GM23338 (cell line): ENCODE results near the gene CHMP4B. TPM values are rescaled to one million over a fixed set of nuclear protein-coding genes. Genes with fewer than 3 reads are reported as not detected.
A peak's percentile ranks its signal among the peaks of the same experiment; 100 is the strongest.
"Not testable (repeated sequence)": the region's sequence is repeated elsewhere in the genome, so short reads cannot be mapped to it uniquely, and the experiment has no call there.

ENCODE experiments used
- ATAC-seq: fragments of 200-7000 bp; cut with Tn5 transposase; 3 replicates; pipeline ENCODE4 v1.9.1; 2020
- DNase-seq: peaks from one replicate; pipeline ENCODE4 v3.0.0-alpha.2; 2015; ENCODE audit warnings: low spot score
- H2AFZ ChIP-seq: fragments of 200-600 bp; sonication (generic); 2 replicates; pipeline ENCODE4 v1.8.0; 2016; ENCODE audit warnings: antibody characterized with exemption, mild to moderate bottlenecking, moderate library complexity
- H3F3A ChIP-seq: fragments of 200-600 bp; sonication (generic); replicated peaks from 2 replicates; pipeline ENCODE4 v1.8.0; 2017; ENCODE audit warnings: antibody characterized with exemption, mixed run types, low read depth
- H3K27ac ChIP-seq: fragments of 200-600 bp; sonication (generic); 2 replicates; pipeline ENCODE4 v1.6.1; 2016; ENCODE audit warnings: low read depth
- H3K27me3 ChIP-seq: fragments of 200-600 bp; sonication (generic); 2 replicates; pipeline ENCODE4 v1.8.0; 2016; ENCODE audit warnings: mild to moderate bottlenecking, mixed run types, moderate library complexity; ENCODE audit not compliant: insufficient read depth
- H3K36me3 ChIP-seq: fragments of 200-600 bp; sonication (generic); 2 replicates; pipeline ENCODE4 v1.8.0; 2016; ENCODE audit warnings: mild to moderate bottlenecking; ENCODE audit not compliant: insufficient read depth
- H3K4me1 ChIP-seq: fragments of 200-600 bp; sonication (generic); 2 replicates; pipeline ENCODE4 v1.8.0; 2016; ENCODE audit warnings: mild to moderate bottlenecking, moderate library complexity; ENCODE audit not compliant: insufficient read depth
- H3K4me2 ChIP-seq: fragments of 200-600 bp; sonication (generic); 2 replicates; pipeline ENCODE4 v1.7.1; 2017; ENCODE audit warnings: mixed run types
- H3K4me3 ChIP-seq: fragments of 200-600 bp; sonication (generic); 2 replicates; pipeline ENCODE4 v1.6.1; 2016; ENCODE audit warnings: mixed run types
- H3K79me2 ChIP-seq: fragments of 200-600 bp; sonication (generic); replicated peaks from 2 replicates; pipeline ENCODE4 v1.8.0; 2017; ENCODE audit warnings: mild to moderate bottlenecking; ENCODE audit not compliant: insufficient read depth
- H3K9me2 ChIP-seq: fragments of 200-600 bp; sonication (generic); 2 replicates; pipeline ENCODE4 v1.8.0; 2017; ENCODE audit not compliant: insufficient read depth
- H4K20me1 ChIP-seq: fragments of 200-600 bp; sonication (generic); replicated peaks from 2 replicates; pipeline ENCODE4 v1.8.0; 2017; ENCODE audit warnings: mild to moderate bottlenecking; ENCODE audit not compliant: insufficient read depth
- H3K27ac Mint-ChIP-seq: 2 replicates; pipeline ENCODE4 v1.8.0; 2020; ENCODE audit warnings: inconsistent platforms, mild to moderate bottlenecking, moderate library complexity, mixed read lengths
- H3K27me3 Mint-ChIP-seq: 3 replicates; pipeline ENCODE4 v1.8.0; 2022; ENCODE audit warnings: low read depth, mild to moderate bottlenecking, moderate library complexity, mixed read lengths, inconsistent platforms; ENCODE audit not compliant: insufficient read depth, poor library complexity
- H3K36me3 Mint-ChIP-seq: 3 replicates; pipeline ENCODE4 v1.8.0; 2021; ENCODE audit warnings: low read depth, mild to moderate bottlenecking, inconsistent platforms, moderate library complexity, mixed read lengths
- H3K4me1 Mint-ChIP-seq: 3 replicates; pipeline ENCODE4 v1.8.0; 2020; ENCODE audit warnings: mild to moderate bottlenecking, inconsistent platforms, mixed read lengths
- H3K4me3 Mint-ChIP-seq: 3 replicates; pipeline ENCODE4 v1.8.0; 2021; ENCODE audit warnings: moderate library complexity, mild to moderate bottlenecking, inconsistent platforms, mixed read lengths
- H3K9me3 Mint-ChIP-seq: 3 replicates; pipeline ENCODE4 v1.8.0; 2020; ENCODE audit warnings: moderate library complexity, mild to moderate bottlenecking, inconsistent platforms, mixed read lengths
- ETS1 ChIP-seq: IDR thresholded peaks from 2 replicates; pipeline ENCODE4 v1.6.1; 2016; ENCODE audit warnings: antibody characterized with exemption
- EZH2 ChIP-seq: fragments of 200-600 bp; sonication (generic); IDR thresholded peaks from one replicate; pipeline ENCODE4 v1.8.0; 2017; ENCODE audit warnings: antibody characterized with exemption, mild to moderate bottlenecking, low read depth; ENCODE audit not compliant: unreplicated experiment
- JUNB ChIP-seq: IDR thresholded peaks from one replicate; pipeline ENCODE4 v1.6.1; 2016; ENCODE audit warnings: antibody characterized with exemption; ENCODE audit not compliant: unreplicated experiment
- NANOG ChIP-seq: IDR thresholded peaks from 2 replicates; pipeline ENCODE4 v1.6.1; 2016; ENCODE audit warnings: antibody characterized with exemption, borderline replicate concordance
- REST ChIP-seq: IDR thresholded peaks from one replicate; pipeline ENCODE4 v1.6.1; 2018; ENCODE audit warnings: antibody characterized with exemption; ENCODE audit not compliant: unreplicated experiment
- polyA plus RNA-seq: library from polyadenylated mRNA; unstranded; fragments of >200 nt; fragmentation: Nextera tagmentation; extraction: Ambion mirVana; gene quantifications from 2 replicates; pipeline ENCODE4 v1.2.1, GENCODE V29; 2016
- total RNA-seq: library from RNA; depleted of rRNA; stranded (reverse); fragments of >200 nt; shearing (Covaris generic); gene quantifications from 2 replicates; pipeline ENCODE4 v1.2.3, GENCODE V29; 2014
- TF ChIP-seq, protein P1 (sequence below), 2 experiments: fragments of 200-600 bp in 1 of 2; sonication (generic) in 1 of 2; conservative IDR thresholded peaks; 2 replicates each; pipeline versions ENCODE4 v1.5.1 to v1.6.1; 2016 to 2017; ENCODE audit warnings: antibody characterized with exemption in 2 of 2, low read depth in 2 of 2, mild to moderate bottlenecking in 2 of 2, moderate library complexity in 1 of 2

The CHMP4B gene
- total and polyA plus RNA-seq, 2 experiments from 2014 or later = 14.5 to 49.3 TPM

DNA sequence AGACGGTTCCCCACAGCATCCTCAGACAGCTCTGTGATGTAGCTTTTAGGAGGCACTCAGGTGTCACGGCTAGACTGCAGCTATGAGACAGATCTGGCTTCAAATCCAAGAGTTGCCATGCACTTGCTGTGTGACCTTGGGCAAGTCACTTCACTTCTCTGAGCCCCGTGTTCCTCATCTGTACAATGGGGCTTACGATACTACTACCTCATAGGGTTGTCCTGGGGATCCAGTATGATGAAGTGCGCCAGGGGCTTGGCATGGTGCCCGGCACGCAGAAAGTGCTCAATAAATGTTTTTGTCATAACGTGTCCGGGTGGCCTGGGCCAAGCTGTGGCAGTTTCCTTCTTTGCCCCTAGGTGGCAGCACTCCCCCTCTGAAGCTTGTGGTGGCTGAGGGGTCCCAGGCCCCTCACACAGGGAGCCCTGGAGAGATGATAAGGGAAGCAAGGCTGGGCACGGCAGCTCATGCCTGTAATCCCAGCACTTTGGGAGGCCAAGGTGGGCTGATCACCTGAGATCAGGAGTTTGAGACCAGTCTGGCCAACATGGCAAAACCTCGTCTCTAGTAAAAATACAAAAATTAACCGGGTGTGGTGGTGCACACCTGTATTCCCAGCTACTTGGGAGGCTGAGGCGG is 19.1 kb upstream of the CHMP4B start:
- Mint-ChIP-seq H3K4me1 (peaks cover 10% of the 10 kb centered on the region), H3K9me3 (no peaks in the 10 kb centered on the region; the same call in 1 of the 3 replicates), H3K27me3 (peaks cover 6% of the 10 kb centered on the region), H3K27ac (no peak overlapping the region), H3K36me3 (no peaks in the 10 kb centered on the region), H3K4me3 (no peak overlapping the region)
- ATAC-seq (peak; percentile 89), DNase-seq (peak; percentile 70)
- H3K9me2 ChIP-seq = no peaks in the 10 kb centered on the region
- no peak overlapping the region for H3K4me2 ChIP-seq
- H3K79me2 ChIP-seq = no peaks in the 10 kb centered on the region
- H3K4me3 ChIP-seq = no peak overlapping the region
- no peaks in the 10 kb centered on the region for H3F3A ChIP-seq
- no peak overlapping the region for H2AFZ ChIP-seq
- no peaks in the 10 kb centered on the region for H3K4me1 ChIP-seq
- no peaks in the 10 kb centered on the region for H3K36me3 ChIP-seq
- no peak for TF ChIP-seq NANOG
- TF ChIP-seq, protein P1, sequence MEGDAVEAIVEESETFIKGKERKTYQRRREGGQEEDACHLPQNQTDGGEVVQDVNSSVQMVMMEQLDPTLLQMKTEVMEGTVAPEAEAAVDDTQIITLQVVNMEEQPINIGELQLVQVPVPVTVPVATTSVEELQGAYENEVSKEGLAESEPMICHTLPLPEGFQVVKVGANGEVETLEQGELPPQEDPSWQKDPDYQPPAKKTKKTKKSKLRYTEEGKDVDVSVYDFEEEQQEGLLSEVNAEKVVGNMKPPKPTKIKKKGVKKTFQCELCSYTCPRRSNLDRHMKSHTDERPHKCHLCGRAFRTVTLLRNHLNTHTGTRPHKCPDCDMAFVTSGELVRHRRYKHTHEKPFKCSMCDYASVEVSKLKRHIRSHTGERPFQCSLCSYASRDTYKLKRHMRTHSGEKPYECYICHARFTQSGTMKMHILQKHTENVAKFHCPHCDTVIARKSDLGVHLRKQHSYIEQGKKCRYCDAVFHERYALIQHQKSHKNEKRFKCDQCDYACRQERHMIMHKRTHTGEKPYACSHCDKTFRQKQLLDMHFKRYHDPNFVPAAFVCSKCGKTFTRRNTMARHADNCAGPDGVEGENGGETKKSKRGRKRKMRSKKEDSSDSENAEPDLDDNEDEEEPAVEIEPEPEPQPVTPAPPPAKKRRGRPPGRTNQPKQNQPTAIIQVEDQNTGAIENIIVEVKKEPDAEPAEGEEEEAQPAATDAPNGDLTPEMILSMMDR (conservative IDR thresholded peaks at IDR 0.05; ENCODE audit: low read depth in 2 of 2) = peak; percentile 92 to 96
- no peaks in the 10 kb centered on the region for H4K20me1 ChIP-seq
- no peak overlapping the region for H3K27ac ChIP-seq
- H3K27me3 ChIP-seq = no peaks in the 10 kb centered on the region

DNA sequence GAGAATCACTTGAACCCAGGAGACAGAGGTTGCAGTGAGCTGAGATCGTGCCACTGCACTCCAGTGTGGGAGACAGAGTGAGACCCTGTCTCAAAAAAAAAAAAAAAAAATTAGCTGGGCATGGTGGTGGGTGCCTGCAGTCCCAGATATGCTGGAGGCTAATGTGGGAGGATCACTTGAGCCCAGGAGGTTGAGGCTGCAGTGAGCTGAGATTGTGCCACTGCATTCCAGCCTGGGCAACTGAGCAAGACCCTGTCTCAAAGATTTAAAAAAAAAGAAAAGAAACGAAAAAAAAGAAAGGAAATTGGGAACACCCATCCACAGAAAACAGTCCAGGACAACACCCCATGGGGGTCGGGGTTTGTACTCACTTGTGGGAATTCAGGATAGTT is 18.6 kb upstream of the CHMP4B start:
- not testable (repeated sequence) for H3K4me2 ChIP-seq, H3K9me2 ChIP-seq, H3K27me3 Mint-ChIP-seq, H2AFZ ChIP-seq, DNase-seq, H4K20me1 ChIP-seq, H3K36me3 Mint-ChIP-seq, H3K27ac ChIP-seq, H3F3A ChIP-seq, H3K4me1 ChIP-seq, H3K36me3 ChIP-seq, H3K9me3 Mint-ChIP-seq, H3K4me3 Mint-ChIP-seq, H3K4me3 ChIP-seq, ATAC-seq, H3K27ac Mint-ChIP-seq, H3K79me2 ChIP-seq, H3K27me3 ChIP-seq
- peaks cover 12% of the 10 kb centered on the region for H3K4me1 Mint-ChIP-seq

DNA sequence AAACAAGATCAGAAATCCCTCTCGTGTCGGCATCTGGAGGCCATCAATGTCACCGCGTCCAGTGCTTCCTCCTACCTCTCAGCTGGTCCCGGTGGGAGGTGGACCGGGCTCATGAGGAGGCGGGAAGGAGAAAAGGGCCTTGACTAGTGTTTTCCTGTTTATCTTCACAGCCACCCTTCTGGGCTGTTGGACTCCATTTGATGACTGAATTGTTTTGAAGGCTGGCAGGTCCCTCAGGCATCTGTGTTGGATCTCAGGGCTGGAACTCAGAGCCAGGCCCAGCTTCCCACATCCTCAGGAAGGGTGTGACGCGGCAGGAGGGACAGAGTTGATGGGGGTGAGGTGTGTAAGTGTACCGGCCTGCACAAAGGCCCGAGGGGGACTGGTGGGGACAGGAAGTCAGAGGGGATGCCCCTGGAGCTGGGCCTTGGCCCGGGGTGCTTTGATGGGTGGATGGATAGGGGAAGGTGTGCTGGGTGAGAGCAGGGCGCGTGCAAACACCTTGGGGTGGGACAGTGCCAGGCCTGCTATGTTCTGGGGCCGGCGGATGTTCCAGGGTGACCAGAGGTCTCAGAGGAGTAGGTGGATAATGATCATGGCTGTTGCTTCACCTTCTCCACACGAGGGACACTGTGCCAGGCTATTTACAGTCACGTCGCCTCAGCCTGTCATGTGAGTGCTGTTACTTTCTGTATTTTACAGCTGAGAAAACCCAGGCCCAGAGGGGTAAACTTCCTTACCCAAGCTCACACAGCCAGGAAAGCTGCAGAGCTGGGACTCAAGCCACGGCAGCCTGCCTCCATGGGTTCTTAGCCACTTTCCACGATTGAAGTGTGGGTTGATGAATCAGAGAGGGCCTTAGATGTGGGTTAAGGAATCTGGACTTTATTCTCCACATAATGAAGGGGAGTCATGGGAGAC is 17.9 kb upstream of the CHMP4B start:
- H3K9me3 Mint-ChIP-seq = no peaks in the 10 kb centered on the region; the same call in 1 of the 3 replicates
- H3K27me3 Mint-ChIP-seq = peaks cover 3% of the 10 kb centered on the region
- no peaks in the 10 kb centered on the region for H3K79me2 ChIP-seq
- no peak overlapping the region for H3K4me2 ChIP-seq
- H3K4me1 Mint-ChIP-seq = peaks cover 12% of the 10 kb centered on the region
- no peak overlapping the region for H3K4me3 Mint-ChIP-seq
- no peaks in the 10 kb centered on the region for H3K4me1 ChIP-seq
- peak overlapping the region; percentile 68; the same call in 1 of the 2 replicates for H3K27ac Mint-ChIP-seq
- H3K36me3 ChIP-seq = no peaks in the 10 kb centered on the region
- no peak overlapping the region for H2AFZ ChIP-seq
- no peak overlapping the region for H3K4me3 ChIP-seq
- no peak overlapping the region; the same call in 1 of the 2 replicates for H3K27ac ChIP-seq
- DNase-seq (no peak), ATAC-seq (no peak)
- no peaks in the 10 kb centered on the region for H3K27me3 ChIP-seq
- no peaks in the 10 kb centered on the region for H3K9me2 ChIP-seq
- H3K36me3 Mint-ChIP-seq = no peaks in the 10 kb centered on the region
- no peaks in the 10 kb centered on the region for H3F3A ChIP-seq
- no peaks in the 10 kb centered on the region for H4K20me1 ChIP-seq
- no peak for TF ChIP-seq REST
- TF ChIP-seq JUNB = no peak
- TF ChIP-seq EZH2 = no peak
- TF ChIP-seq ETS1 = no peak
